IMR-90 (cell line): ENCODE results near the gene SARNP. TPM values are rescaled to one million over a fixed set of nuclear protein-coding genes. Genes with fewer than 3 reads are reported as not detected.

ENCODE experiments used
- ATAC-seq: fragments of 200-7000 bp; cut with Tn5 transposase; 2 replicates; pipeline ENCODE4 v1.9.1; 2020; ENCODE audit warnings: low read depth, mild to moderate bottlenecking, moderate library complexity
- BruUV-seq: library from RNA; stranded (reverse); fragments of 400-500 nt; replicated peaks from 2 replicates; lab custom pipeline; 2021; lab: Mats Ljungman, UMichigan
- CTCF ChIA-PET: fragments of 300-600 bp; formaldehyde crosslinking; extraction: SDS; loops from one replicate; lab custom pipeline; 2021; ENCODE audit warnings: antibody characterized with exemption; lab: Yijun Ruan, JAX
- POLR2A ChIA-PET: fragments of 300-600 bp; sonication (Branson Sonifier 250); formaldehyde crosslinking; loops from one replicate; lab custom pipeline; 2022; ENCODE audit warnings: antibody characterized with exemption; ENCODE audit not compliant: unreplicated experiment; lab: Charles Lee
- DNase-seq: peaks from one replicate; pipeline ENCODE4 v3.0.0; 2013
- H2AFZ ChIP-seq: replicated peaks from 2 replicates; pipeline ENCODE3; 2013; ENCODE audit warnings: low read length, mild to moderate bottlenecking; ENCODE audit not compliant: poor library complexity
- H2AK5ac ChIP-seq: 2 replicates; pipeline ENCODE4 v1.6.1; 2013; ENCODE audit warnings: low read depth, low read length, inconsistent platforms
- H2AK9ac ChIP-seq: replicated peaks from 2 replicates; pipeline ENCODE3; 2013; ENCODE audit warnings: mild to moderate bottlenecking, low read depth, low read length, moderate library complexity; ENCODE audit not compliant: poor library complexity
- H2BK120ac ChIP-seq: 2 replicates; pipeline ENCODE4 v1.6.1; 2013; ENCODE audit warnings: low read depth, low read length, inconsistent platforms
- H2BK15ac ChIP-seq: 3 replicates; pipeline ENCODE4 v1.6.1; 2013; ENCODE audit warnings: low read depth, low read length, inconsistent platforms
- H2BK20ac ChIP-seq: 2 replicates; pipeline ENCODE4 v1.6.1; 2013; ENCODE audit warnings: low read depth, mild to moderate bottlenecking, inconsistent platforms, low read length, moderate library complexity
- H2BK5ac ChIP-seq: 2 replicates; pipeline ENCODE4 v1.6.1; 2013; ENCODE audit warnings: mild to moderate bottlenecking, low read depth, low read length, inconsistent platforms; ENCODE audit not compliant: poor library complexity, severe bottlenecking
- H3K14ac ChIP-seq: replicated peaks from 2 replicates; pipeline ENCODE4 v1.6.1; 2013; ENCODE audit warnings: low read depth, low read length, inconsistent platforms
- H3K18ac ChIP-seq: 2 replicates; pipeline ENCODE4 v1.6.1; 2013; ENCODE audit warnings: low read depth, low read length, control low read depth
- H3K23ac ChIP-seq: 2 replicates; pipeline ENCODE4 v1.6.1; 2013; ENCODE audit warnings: low read depth, low read length, inconsistent platforms
- H3K27ac ChIP-seq: 2 replicates; pipeline ENCODE4 v1.5.1; 2013; ENCODE audit warnings: mild to moderate bottlenecking, control low read depth, low read length; ENCODE audit not compliant: insufficient read depth
- H3K27me3 ChIP-seq: 2 replicates; pipeline ENCODE4 v1.6.1; 2013; ENCODE audit warnings: low read length; ENCODE audit not compliant: control insufficient read depth, insufficient read depth
- H3K36me3 ChIP-seq: 2 replicates; pipeline ENCODE4 v1.6.1; 2013; ENCODE audit warnings: low read length, mixed read lengths; ENCODE audit not compliant: control insufficient read depth, insufficient read depth
- H3K4ac ChIP-seq: 2 replicates; pipeline ENCODE4 v1.6.1; 2013; ENCODE audit warnings: low read depth, low read length, inconsistent platforms
- H3K4me1 ChIP-seq: 2 replicates; pipeline ENCODE4 v1.6.1; 2013; ENCODE audit warnings: low read length, mixed read lengths; ENCODE audit not compliant: control insufficient read depth, insufficient read depth
- H3K4me2 ChIP-seq: 2 replicates; pipeline ENCODE4 v1.6.1; 2013; ENCODE audit warnings: low read depth, mild to moderate bottlenecking, control low read depth, low read length, moderate library complexity
- H3K4me3 ChIP-seq: 2 replicates; pipeline ENCODE4 v1.5.1; 2013; ENCODE audit warnings: low read depth, mild to moderate bottlenecking, control low read depth, low read length, moderate library complexity; ENCODE audit not compliant: insufficient read depth
- H3K56ac ChIP-seq: 2 replicates; pipeline ENCODE4 v1.6.1; 2013; ENCODE audit warnings: low read length, inconsistent platforms; ENCODE audit not compliant: insufficient read depth; ENCODE audit errors: extremely low read depth
- H3K79me1 ChIP-seq, 2 experiments: 2 replicates each; pipeline ENCODE4 v1.6.1; 2013; ENCODE audit warnings: low read length in 2 of 2, inconsistent platforms in 1 of 2, low read depth in 1 of 2
- H3K9ac ChIP-seq: 2 replicates; pipeline ENCODE4 v1.6.1; 2013; ENCODE audit warnings: low read depth, low read length, control low read depth
- H3K9me1 ChIP-seq: 2 replicates; pipeline ENCODE4 v1.6.1; 2013; ENCODE audit warnings: low read length, inconsistent platforms; ENCODE audit not compliant: insufficient read depth
- H3K9me3 ChIP-seq: 2 replicates; pipeline ENCODE4 v1.6.1; 2013; ENCODE audit warnings: low read length; ENCODE audit not compliant: control insufficient read depth, insufficient read depth
- H4K20me1 ChIP-seq: 2 replicates; pipeline ENCODE4 v1.6.1; 2013; ENCODE audit warnings: low read length, inconsistent platforms; ENCODE audit not compliant: insufficient read depth
- H4K5ac ChIP-seq: 2 replicates; pipeline ENCODE4 v1.6.1; 2013; ENCODE audit warnings: mild to moderate bottlenecking, low read depth, low read length, control low read depth
- H4K8ac ChIP-seq, 2 experiments: 2 replicates each; pipeline ENCODE4 v1.6.1; 2013; ENCODE audit warnings: low read depth in 2 of 2, low read length in 2 of 2, control low read depth in 1 of 2, inconsistent platforms in 1 of 2
- H4K91ac ChIP-seq: 2 replicates; pipeline ENCODE4 v1.6.1; 2013; ENCODE audit warnings: low read depth, low read length, inconsistent platforms; ENCODE audit not compliant: insufficient read depth
- BHLHE40 ChIP-seq: fragments of 150-350 bp; IDR thresholded peaks from 2 replicates; pipeline ENCODE4 v1.6.1; 2016; ENCODE audit warnings: mild to moderate bottlenecking, low read depth, low read length
- CEBPB ChIP-seq: IDR thresholded peaks from 2 replicates; pipeline ENCODE4 v1.6.1; 2012; ENCODE audit warnings: low read depth, low read length, improper control_type of control experiment
- CHD1 ChIP-seq: IDR thresholded peaks from 2 replicates; pipeline ENCODE4 v1.6.1; 2012; ENCODE audit warnings: low read depth, low read length, improper control_type of control experiment
- MAFK ChIP-seq: IDR thresholded peaks from 2 replicates; pipeline ENCODE4 v1.6.1; 2012; ENCODE audit warnings: low read depth, low read length, improper control_type of control experiment
- MXI1 ChIP-seq: IDR thresholded peaks from 2 replicates; pipeline ENCODE4 v1.6.1; 2012; ENCODE audit warnings: low read depth, mild to moderate bottlenecking, low read length, moderate library complexity, borderline replicate concordance
- RCOR1 ChIP-seq: IDR thresholded peaks from 2 replicates; pipeline ENCODE4 v1.6.1; 2012; ENCODE audit warnings: mild to moderate bottlenecking, low read length, improper control_type of control experiment; ENCODE audit not compliant: insufficient replicate concordance
- RFX5 ChIP-seq: IDR thresholded peaks from 2 replicates; pipeline ENCODE4 v1.8.0; 2012; ENCODE audit warnings: low read depth, mild to moderate bottlenecking, low read length, moderate library complexity
- SMC3 ChIP-seq: fragments of 150-350 bp; IDR thresholded peaks from 2 replicates; pipeline ENCODE4 v1.6.1; 2016; ENCODE audit warnings: low read depth, mild to moderate bottlenecking, antibody characterized with exemption, low read length, moderate library complexity
- WGBS, 2 experiments: methylation state at CpG; one replicate each; pipeline versions ENCODE4 v1.1.5 to v1.1.7; 2013; ENCODE audit warnings: missing lambda C conversion rate in 2 of 2; ENCODE audit not compliant: insufficient read length in 1 of 2; ENCODE audit errors: extremely low coverage in 2 of 2; 5-methylcytosine and 5-hydroxymethylcytosine counted together
- dilution Hi-C: fragments of 300-500 bp; cut with HindIII; formaldehyde crosslinking; loops from one replicate; pipeline ENCODE4 v1.14.3; 2018; ENCODE audit warnings: low sequenced_read_pairs; ENCODE audit not compliant: unreplicated experiment
- in situ Hi-C: fragments of 300-500 bp; cut with MboI; formaldehyde crosslinking; loops from 3 replicates; pipeline ENCODE4 v1.14.3; 2019; ENCODE audit warnings: low sequenced_read_pairs, inconsistent platforms, mixed read lengths
- intact Hi-C: fragments of 100-400 bp; cut with micrococcal nuclease; formaldehyde crosslinking; loops from 2 replicates; pipeline ENCODE4 v1.10.0; 2022
- polyA plus RNA-seq, 3 experiments: library from polyadenylated mRNA; depleted of rRNA; stranded (reverse); fragments of >200 nt; gene quantifications; 2 replicates each; pipeline ENCODE4 v1.2.3, GENCODE V29; 2012; ENCODE audit warnings: low replicate concordance in 1 of 3
- total RNA-seq: library from RNA; depleted of rRNA; stranded (reverse); fragments of >200 nt; gene quantifications from 2 replicates; pipeline ENCODE4 v1.2.3, GENCODE V29; 2012
- TF ChIP-seq, protein P1 (sequence below): fragments of 150-350 bp; IDR thresholded peaks from 2 replicates; pipeline ENCODE4 v1.6.1; 2017; ENCODE audit warnings: mild to moderate bottlenecking, antibody characterized with exemption, low read length, low read depth
- TF ChIP-seq, protein P2 (sequence below): conservative IDR thresholded peaks from 2 replicates; pipeline ENCODE4 v1.5.1; 2012; ENCODE audit warnings: mild to moderate bottlenecking, low read depth, low read length, improper control_type of control experiment
- TF ChIP-seq, protein P3 (sequence below): fragments of 150-350 bp; IDR thresholded peaks from 2 replicates; pipeline ENCODE4 v1.6.1; 2016; ENCODE audit warnings: low read depth, mild to moderate bottlenecking, low read length, moderate library complexity, borderline replicate concordance

The SARNP gene
- total and polyA plus RNA-seq, 2 of the 4 experiments (the other 2 are of a cell fraction), result 46.8 to 103 TPM

DNA sequence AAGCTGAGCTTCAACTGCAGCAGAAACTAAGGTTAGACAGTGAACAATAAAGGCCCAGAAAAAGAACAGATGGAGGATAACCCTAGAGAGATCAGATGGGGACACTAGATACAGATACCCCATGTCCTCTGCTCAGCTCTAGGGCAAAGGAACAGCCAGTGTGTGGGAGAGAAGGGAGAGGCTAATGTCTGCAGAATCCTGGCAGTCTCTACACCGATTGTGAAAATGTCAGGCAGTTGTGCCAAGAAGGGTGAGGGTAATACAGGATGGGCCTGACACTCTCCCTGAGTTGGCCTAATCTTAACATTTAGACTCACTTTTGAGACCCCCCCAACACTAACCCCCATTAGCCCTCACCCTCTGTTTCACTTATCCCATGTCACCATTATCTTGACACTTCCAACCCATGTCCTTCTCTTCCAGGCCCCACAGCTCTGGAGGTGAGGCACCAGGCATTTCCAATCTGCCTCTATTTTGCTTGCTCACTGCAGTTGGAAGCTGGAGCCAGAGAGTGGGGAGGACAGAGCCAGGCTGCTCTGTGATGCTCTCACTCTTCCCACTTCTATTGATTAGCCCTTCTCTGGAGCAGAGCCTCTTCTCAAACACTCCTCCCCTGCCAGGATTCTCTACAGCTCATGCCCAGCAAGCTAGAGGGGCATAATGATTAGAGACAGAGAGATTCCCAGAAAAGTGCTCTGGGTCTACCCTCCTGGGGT, 104.7 kb downstream of the SARNP start (continued):
- no peak for TF ChIP-seq CHD1

DNA sequence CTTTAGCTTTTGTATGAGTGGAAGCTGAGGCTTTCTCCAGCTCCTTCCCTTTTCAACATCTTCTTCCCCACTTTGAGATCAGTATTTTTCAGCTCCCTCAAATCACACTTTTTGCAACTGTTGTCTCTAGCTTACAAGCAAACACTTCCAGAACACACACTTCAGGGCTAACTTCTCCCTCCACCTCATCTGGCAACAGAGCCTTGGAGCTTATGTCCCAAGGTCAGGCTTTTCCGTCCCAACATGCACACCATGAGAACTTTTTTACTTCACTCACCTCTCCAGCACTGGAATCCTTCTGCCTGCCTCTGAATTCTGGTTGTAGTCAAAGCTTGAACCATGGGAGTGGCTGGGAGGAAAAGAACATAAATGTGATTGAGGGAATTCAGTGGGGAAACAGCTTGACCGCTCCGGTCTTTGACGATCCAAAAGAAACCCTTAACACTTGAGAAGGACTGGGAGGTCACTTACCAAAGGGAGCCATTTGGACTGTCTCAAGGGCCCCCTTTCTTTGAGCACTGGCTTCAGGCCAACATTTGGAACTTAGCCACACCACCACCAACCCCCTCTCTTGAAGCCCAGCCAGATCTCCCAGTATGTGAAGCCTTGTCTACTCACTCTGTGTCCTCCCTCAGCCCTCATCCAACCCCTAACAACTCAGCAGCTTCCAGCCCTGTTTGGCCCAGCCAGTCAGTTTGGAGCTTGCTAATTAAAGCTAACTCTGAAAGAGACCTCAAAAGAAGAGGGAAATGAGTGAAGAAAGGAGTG, 105.6 kb downstream of the SARNP start:
- ChIA-PET CTCF (no interaction called here), POLR2A (no interaction called here)
- intact Hi-C loops (no loop called here), in situ Hi-C loops (no loop called here), dilution Hi-C loops (no loop called here)
- H4K20me1 ChIP-seq, result no peaks in the 10 kb centered on the region
- H2AFZ ChIP-seq, result peak overlapping the region; percentile 26
- no peak overlapping the region for H3K27ac ChIP-seq
- no peak overlapping the region for H2AK5ac ChIP-seq
- H3K27me3 ChIP-seq, result peaks cover 16% of the 10 kb centered on the region
- peak overlapping the region; percentile 31 for H2AK9ac ChIP-seq
- ATAC-seq, result no peak
- H4K5ac ChIP-seq, result no peak overlapping the region
- H3K9me3 ChIP-seq, result no peaks in the 10 kb centered on the region
- peaks cover 5 to 20% of the 10 kb centered on the region in 2 experiments; a peak in 3 of 4 replicates for H3K79me1 ChIP-seq
- no peak overlapping the region for H3K4me3 ChIP-seq
- no peak for DNase-seq
- no peak overlapping the region for H2BK120ac ChIP-seq
- WGBS, 2 experiments, result no CpG with 5 or more reads among the region's 4 CpGs
- no peak overlapping the region; the same call in 1 of the 2 replicates for H2BK20ac ChIP-seq
- no peaks in the 10 kb centered on the region for H3K36me3 ChIP-seq
- no peak overlapping the region for H3K18ac ChIP-seq
- peaks cover 16% of the 10 kb centered on the region for H3K4me1 ChIP-seq
- H2BK5ac ChIP-seq, result no peak overlapping the region
- no peak overlapping the region for H3K14ac ChIP-seq
- peaks cover 8% of the 10 kb centered on the region for H3K9me1 ChIP-seq
- 0 out of 3 replicates have a peak overlapping the region, but pooled peaks have one; percentile 63 for H2BK15ac ChIP-seq
- no TSS peak for BruUV-seq
- H3K9ac ChIP-seq, result no peak overlapping the region
- H3K56ac ChIP-seq, result no peak overlapping the region
- no peak overlapping the region for H3K4ac ChIP-seq
- H4K8ac ChIP-seq, result no peak overlapping the region
- no peak overlapping the region for H3K23ac ChIP-seq
- no peak overlapping the region; the same call in 1 of the 2 replicates for H4K91ac ChIP-seq
- H3K4me2 ChIP-seq, result no peak overlapping the region
- TF ChIP-seq RFX5, result no peak
- no peak for TF ChIP-seq SMC3
- no peak for TF ChIP-seq BHLHE40
- TF ChIP-seq, protein P1, sequence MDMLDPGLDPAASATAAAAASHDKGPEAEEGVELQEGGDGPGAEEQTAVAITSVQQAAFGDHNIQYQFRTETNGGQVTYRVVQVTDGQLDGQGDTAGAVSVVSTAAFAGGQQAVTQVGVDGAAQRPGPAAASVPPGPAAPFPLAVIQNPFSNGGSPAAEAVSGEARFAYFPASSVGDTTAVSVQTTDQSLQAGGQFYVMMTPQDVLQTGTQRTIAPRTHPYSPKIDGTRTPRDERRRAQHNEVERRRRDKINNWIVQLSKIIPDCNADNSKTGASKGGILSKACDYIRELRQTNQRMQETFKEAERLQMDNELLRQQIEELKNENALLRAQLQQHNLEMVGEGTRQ, result no peak
- TF ChIP-seq, protein P2, sequence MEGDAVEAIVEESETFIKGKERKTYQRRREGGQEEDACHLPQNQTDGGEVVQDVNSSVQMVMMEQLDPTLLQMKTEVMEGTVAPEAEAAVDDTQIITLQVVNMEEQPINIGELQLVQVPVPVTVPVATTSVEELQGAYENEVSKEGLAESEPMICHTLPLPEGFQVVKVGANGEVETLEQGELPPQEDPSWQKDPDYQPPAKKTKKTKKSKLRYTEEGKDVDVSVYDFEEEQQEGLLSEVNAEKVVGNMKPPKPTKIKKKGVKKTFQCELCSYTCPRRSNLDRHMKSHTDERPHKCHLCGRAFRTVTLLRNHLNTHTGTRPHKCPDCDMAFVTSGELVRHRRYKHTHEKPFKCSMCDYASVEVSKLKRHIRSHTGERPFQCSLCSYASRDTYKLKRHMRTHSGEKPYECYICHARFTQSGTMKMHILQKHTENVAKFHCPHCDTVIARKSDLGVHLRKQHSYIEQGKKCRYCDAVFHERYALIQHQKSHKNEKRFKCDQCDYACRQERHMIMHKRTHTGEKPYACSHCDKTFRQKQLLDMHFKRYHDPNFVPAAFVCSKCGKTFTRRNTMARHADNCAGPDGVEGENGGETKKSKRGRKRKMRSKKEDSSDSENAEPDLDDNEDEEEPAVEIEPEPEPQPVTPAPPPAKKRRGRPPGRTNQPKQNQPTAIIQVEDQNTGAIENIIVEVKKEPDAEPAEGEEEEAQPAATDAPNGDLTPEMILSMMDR, result no peak
- TF ChIP-seq RCOR1, result no peak
- no peak for TF ChIP-seq MXI1
- TF ChIP-seq, protein P3, sequence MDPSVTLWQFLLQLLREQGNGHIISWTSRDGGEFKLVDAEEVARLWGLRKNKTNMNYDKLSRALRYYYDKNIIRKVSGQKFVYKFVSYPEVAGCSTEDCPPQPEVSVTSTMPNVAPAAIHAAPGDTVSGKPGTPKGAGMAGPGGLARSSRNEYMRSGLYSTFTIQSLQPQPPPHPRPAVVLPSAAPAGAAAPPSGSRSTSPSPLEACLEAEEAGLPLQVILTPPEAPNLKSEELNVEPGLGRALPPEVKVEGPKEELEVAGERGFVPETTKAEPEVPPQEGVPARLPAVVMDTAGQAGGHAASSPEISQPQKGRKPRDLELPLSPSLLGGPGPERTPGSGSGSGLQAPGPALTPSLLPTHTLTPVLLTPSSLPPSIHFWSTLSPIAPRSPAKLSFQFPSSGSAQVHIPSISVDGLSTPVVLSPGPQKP, result no peak
- no peak for TF ChIP-seq CEBPB
- TF ChIP-seq MAFK, result no peak
